Right forelimb (tissue), 1 donor: ENCODE results near the gene NFXL1.
"Not testable (repeated sequence)": the region's sequence is repeated elsewhere in the genome, so short reads cannot be mapped to it uniquely, and the experiment has no call there.

Experiments
- DNase-seq: peaks from one replicate; pipeline ENCODE4 v3.0.0-alpha.2; 2018

Gene NFXL1

GRCh38 chr4:47914220-47914925 lies at the start of gene NFXL1:
Gene NFXL1 (minus strand): TSS chr4:47914583. CDS start chr4:47914203, 380 bp downstream.
- peak; percentile 98 for DNase-seq

GRCh38 chr4:47954677-47955076 lies 40.3 kb upstream of the NFXL1 start:
- no peak for DNase-seq

- no peak for DNase-seq
These were observed 39.9 kb upstream of the NFXL1 start for GRCh38 chr4:47954245-47954644.

GRCh38 chr4:47945930-47946726 lies 31.7 kb upstream of the NFXL1 start:
- no peak for DNase-seq

- no peak for DNase-seq
These were observed 27.9 kb upstream of the NFXL1 start for GRCh38 chr4:47942081-47942819.

GRCh38 chr4:47939456-47939855 lies 25.1 kb upstream of the NFXL1 start:
- DNase-seq: no peak

- DNase-seq: no peak
These were observed 22.0 kb upstream of the NFXL1 start for GRCh38 chr4:47936336-47936735.

- DNase-seq: no peak
These were observed 19.5 kb upstream of the NFXL1 start for GRCh38 chr4:47933840-47934239.

- no peak for DNase-seq
These were observed 16.8 kb upstream of the NFXL1 start for GRCh38 chr4:47930971-47931804.

- DNase-seq: no peak
These were observed 15.4 kb upstream of the NFXL1 start for GRCh38 chr4:47929682-47930201.

- DNase-seq: peak; percentile 51
These were observed 12.4 kb upstream of the NFXL1 start for GRCh38 chr4:47926667-47927258.

GRCh38 chr4:47923261-47923608 lies 8.9 kb upstream of the NFXL1 start:
- DNase-seq: not testable (repeated sequence)

- not testable (repeated sequence) for DNase-seq
These were observed 8.3 kb upstream of the NFXL1 start for GRCh38 chr4:47922436-47923260.

GRCh38 chr4:47917163-47917562 lies 2.8 kb upstream of the NFXL1 start:
- DNase-seq: not testable (repeated sequence)

GRCh38 chr4:47915378-47915777 lies 995 bp upstream of the NFXL1 start:
- no peak for DNase-seq

GRCh38 chr4:47914926-47915237 lies 499 bp upstream of the NFXL1 start:
- no peak for DNase-seq

- DNase-seq: peak; percentile 75
These were observed 543 bp downstream of the NFXL1 start for GRCh38 chr4:47913861-47914219.

GRCh38 chr4:47913330-47913729 lies 1.1 kb downstream of the NFXL1 start:
- DNase-seq: no peak

- DNase-seq: no peak
These were observed 7.2 kb downstream of the NFXL1 start for GRCh38 chr4:47907089-47907646.

- DNase-seq: no peak
These were observed 14.7 kb downstream of the NFXL1 start for GRCh38 chr4:47899639-47900038.

- no peak for DNase-seq
These were observed 22.5 kb downstream of the NFXL1 start for GRCh38 chr4:47891928-47892327.
